Loucy (cell line): ENCODE data around the gene GLDC.
A peak's percentile ranks its signal among the peaks of the same experiment; 100 is the strongest.

Experiments used
- H2AFZ ChIP-seq: fragments of 200-600 bp; sonication (generic); 2 replicates; pipeline ENCODE4 v1.6.0; 2016; ENCODE audit warnings: antibody characterized with exemption, mild to moderate bottlenecking, low read length, moderate library complexity
- H3F3A ChIP-seq: fragments of 200-600 bp; 2 replicates; pipeline ENCODE4 v1.6.0; 2016; ENCODE audit warnings: antibody characterized with exemption, low read depth, mild to moderate bottlenecking
- H3K27me3 ChIP-seq: fragments of 200-600 bp; sonication (generic); 2 replicates; pipeline ENCODE4 v1.6.1; 2014; ENCODE audit warnings: low read length, mild to moderate bottlenecking; ENCODE audit not compliant: insufficient read depth, poor library complexity, severe bottlenecking
- H3K36me3 ChIP-seq: fragments of 200-600 bp; sonication (generic); 2 replicates; pipeline ENCODE4 v1.6.1; 2016; ENCODE audit warnings: low read length; ENCODE audit not compliant: insufficient read depth
- H3K4me1 ChIP-seq: fragments of 200-600 bp; sonication (generic); 2 replicates; pipeline ENCODE4 v1.5.1; 2014; ENCODE audit warnings: low read length, mild to moderate bottlenecking; ENCODE audit not compliant: insufficient read depth, poor library complexity, severe bottlenecking
- H3K4me2 ChIP-seq: fragments of 200-600 bp; sonication (generic); 2 replicates; pipeline ENCODE4 v1.6.0; 2014; ENCODE audit warnings: antibody characterized with exemption, low read length, low read depth, mild to moderate bottlenecking; ENCODE audit not compliant: poor library complexity, severe bottlenecking
- H3K4me3 ChIP-seq: fragments of 200-600 bp; sonication (generic); 2 replicates; pipeline ENCODE4 v1.5.1; 2014; ENCODE audit warnings: low read length, mild to moderate bottlenecking, mixed read lengths; ENCODE audit not compliant: poor library complexity, severe bottlenecking
- H3K79me2 ChIP-seq: fragments of 200-600 bp; sonication (generic); 2 replicates; pipeline ENCODE4 v1.6.1; 2014; ENCODE audit warnings: low read length; ENCODE audit not compliant: insufficient read depth
- H3K9ac ChIP-seq: fragments of 200-600 bp; sonication (generic); 2 replicates; pipeline ENCODE4 v1.6.0; 2014; ENCODE audit warnings: mild to moderate bottlenecking, low read depth, low read length, moderate library complexity; ENCODE audit not compliant: poor library complexity, severe bottlenecking
- H3K9me2 ChIP-seq: fragments of 200-600 bp; sonication (generic); replicated peaks from 2 replicates; pipeline ENCODE4 v1.6.1; 2016; ENCODE audit warnings: low read depth, low read length, mixed read lengths
- H3K9me3 ChIP-seq: fragments of 200-600 bp; sonication (generic); 2 replicates; pipeline ENCODE4 v1.6.1; 2014; ENCODE audit warnings: mild to moderate bottlenecking, antibody characterized with exemption, low read length, low read depth; ENCODE audit not compliant: insufficient read depth
- H4K20me1 ChIP-seq: fragments of 200-600 bp; sonication (generic); 2 replicates; pipeline ENCODE4 v1.6.0; 2014; ENCODE audit warnings: antibody characterized with exemption, low read length, mild to moderate bottlenecking; ENCODE audit not compliant: insufficient read depth, poor library complexity, severe bottlenecking
- EZH2phosphoT487 ChIP-seq: fragments of 200-600 bp; IDR thresholded peaks from 2 replicates; pipeline ENCODE4 v1.6.1; 2018; ENCODE audit warnings: antibody characterized with exemption, mild to moderate bottlenecking, moderate library complexity, borderline replicate concordance
- TF ChIP-seq, protein P1 (sequence below): fragments of 200-600 bp; sonication (generic); conservative IDR thresholded peaks from 2 replicates; pipeline ENCODE4 v1.5.1; 2014; ENCODE audit warnings: mild to moderate bottlenecking, antibody characterized with exemption, low read length

Gene GLDC

DNA sequence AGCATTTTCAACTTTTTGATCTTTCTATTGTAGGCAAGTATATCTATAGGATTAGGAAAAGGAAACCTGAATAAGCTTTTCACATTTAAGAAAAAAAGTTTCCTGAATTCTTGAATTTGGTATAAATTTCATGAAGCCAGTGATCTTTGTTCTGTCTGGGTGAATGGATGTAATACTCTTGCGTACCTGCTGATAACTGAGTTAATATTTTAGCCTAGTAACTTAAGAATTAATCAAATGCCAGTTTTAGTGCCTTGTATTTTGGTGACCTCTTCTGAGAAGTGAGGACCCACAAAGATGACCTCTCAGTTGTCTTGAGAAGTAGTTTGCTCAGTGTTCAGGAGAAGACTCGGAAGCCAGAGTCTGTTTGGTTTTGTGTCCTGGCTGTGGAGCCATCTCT is 154.7 kb downstream of the GLDC start:
- H3K4me2 ChIP-seq, result no peak overlapping the region
- H3K9me3 ChIP-seq, result no peaks in the 10 kb centered on the region
- H2AFZ ChIP-seq, result no peak overlapping the region
- H4K20me1 ChIP-seq, result no peaks in the 10 kb centered on the region
- no peaks in the 10 kb centered on the region for H3K27me3 ChIP-seq
- no peaks in the 10 kb centered on the region for H3F3A ChIP-seq
- no peak overlapping the region for H3K9ac ChIP-seq
- peaks cover 63% of the 10 kb centered on the region for H3K36me3 ChIP-seq
- H3K9me2 ChIP-seq, result no peaks in the 10 kb centered on the region
- peaks cover 5% of the 10 kb centered on the region; the same call in 1 of the 2 replicates for H3K79me2 ChIP-seq
- no peak overlapping the region for H3K4me3 ChIP-seq
- no peak for TF ChIP-seq EZH2phosphoT487
- TF ChIP-seq, protein P1, sequence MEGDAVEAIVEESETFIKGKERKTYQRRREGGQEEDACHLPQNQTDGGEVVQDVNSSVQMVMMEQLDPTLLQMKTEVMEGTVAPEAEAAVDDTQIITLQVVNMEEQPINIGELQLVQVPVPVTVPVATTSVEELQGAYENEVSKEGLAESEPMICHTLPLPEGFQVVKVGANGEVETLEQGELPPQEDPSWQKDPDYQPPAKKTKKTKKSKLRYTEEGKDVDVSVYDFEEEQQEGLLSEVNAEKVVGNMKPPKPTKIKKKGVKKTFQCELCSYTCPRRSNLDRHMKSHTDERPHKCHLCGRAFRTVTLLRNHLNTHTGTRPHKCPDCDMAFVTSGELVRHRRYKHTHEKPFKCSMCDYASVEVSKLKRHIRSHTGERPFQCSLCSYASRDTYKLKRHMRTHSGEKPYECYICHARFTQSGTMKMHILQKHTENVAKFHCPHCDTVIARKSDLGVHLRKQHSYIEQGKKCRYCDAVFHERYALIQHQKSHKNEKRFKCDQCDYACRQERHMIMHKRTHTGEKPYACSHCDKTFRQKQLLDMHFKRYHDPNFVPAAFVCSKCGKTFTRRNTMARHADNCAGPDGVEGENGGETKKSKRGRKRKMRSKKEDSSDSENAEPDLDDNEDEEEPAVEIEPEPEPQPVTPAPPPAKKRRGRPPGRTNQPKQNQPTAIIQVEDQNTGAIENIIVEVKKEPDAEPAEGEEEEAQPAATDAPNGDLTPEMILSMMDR, result no peak
- H3K4me1 ChIP-seq, result no peaks in the 10 kb centered on the region

DNA sequence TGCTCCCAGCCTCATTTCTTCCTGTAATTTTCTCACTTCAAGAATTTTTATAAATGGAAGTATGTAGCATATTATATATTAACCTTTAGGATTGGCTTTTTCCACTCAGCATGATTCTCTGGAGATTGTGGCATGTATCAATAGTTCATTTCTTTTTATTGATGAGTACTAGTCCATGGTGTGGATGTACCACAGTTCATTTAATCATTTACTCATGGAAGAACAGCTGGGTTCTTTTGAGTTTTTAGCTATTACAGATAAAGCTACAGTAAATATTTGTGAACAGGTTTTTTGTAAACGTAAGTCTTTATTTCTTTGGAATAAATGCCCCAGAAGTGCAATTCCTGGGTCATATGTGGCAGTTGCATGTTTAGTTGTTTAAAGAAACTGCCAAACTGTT is 156.4 kb downstream of the GLDC start:
- Histone ChIP-seq H4K20me1 (no peaks in the 10 kb centered on the region), H2AFZ (no peak overlapping the region), H3K9me3 (no peaks in the 10 kb centered on the region), H3K4me1 (no peaks in the 10 kb centered on the region), H3K9me2 (no peaks in the 10 kb centered on the region), H3K27me3 (no peaks in the 10 kb centered on the region), H3K4me3 (no peak overlapping the region), H3K36me3 (peaks cover 60% of the 10 kb centered on the region), H3K4me2 (no peak overlapping the region), H3K79me2 (peaks cover 5% of the 10 kb centered on the region; the same call in 1 of the 2 replicates), H3F3A (no peaks in the 10 kb centered on the region), H3K9ac (no peak overlapping the region)
- no peak for TF ChIP-seq EZH2phosphoT487
- TF ChIP-seq, protein P1, result no peak

DNA sequence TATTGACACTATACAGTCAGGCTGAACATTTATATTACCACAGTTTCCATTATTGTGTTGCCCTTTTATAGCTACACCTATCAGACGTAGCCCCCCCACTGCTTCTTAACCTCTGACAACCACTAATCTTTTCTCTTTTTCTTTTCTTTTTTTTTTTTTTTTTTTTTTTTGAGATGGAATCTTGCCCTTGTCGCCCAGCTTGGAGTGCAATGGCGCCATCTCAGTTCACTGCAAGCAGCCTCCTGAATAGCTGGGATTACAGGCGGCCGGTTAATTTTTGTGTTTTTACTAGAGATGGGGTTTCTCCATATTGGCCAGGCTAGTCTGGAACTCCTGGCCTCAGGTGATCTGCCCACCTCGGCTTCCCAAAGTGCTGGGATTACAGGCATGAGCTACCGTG is 157.1 kb downstream of the GLDC start:
- no peaks in the 10 kb centered on the region for H4K20me1 ChIP-seq
- no peak overlapping the region for H2AFZ ChIP-seq
- no peak for TF ChIP-seq EZH2phosphoT487
- TF ChIP-seq, protein P1, result 0 out of 2 replicates have a peak, but pooled peaks have one; percentile 15
- H3K79me2 ChIP-seq, result peaks cover 5% of the 10 kb centered on the region; the same call in 1 of the 2 replicates
- peaks cover 56% of the 10 kb centered on the region; the same call in 1 of the 2 replicates for H3K36me3 ChIP-seq
- no peaks in the 10 kb centered on the region for H3K9me2 ChIP-seq
- H3K4me1 ChIP-seq, result no peaks in the 10 kb centered on the region
- no peak overlapping the region for H3K4me3 ChIP-seq
- no peaks in the 10 kb centered on the region for H3F3A ChIP-seq
- H3K27me3 ChIP-seq, result no peaks in the 10 kb centered on the region
- H3K9ac ChIP-seq, result no peak overlapping the region
- no peaks in the 10 kb centered on the region for H3K9me3 ChIP-seq
- H3K4me2 ChIP-seq, result no peak overlapping the region
